Caco-2 (cell line): ENCODE results near the gene ATP13A2. TPM values are rescaled to one million over a fixed set of nuclear protein-coding genes. Genes with fewer than 3 reads are reported as not detected.

ENCODE experiments used
- BruUV-seq: library from RNA; stranded (reverse); fragments of 400-500 nt; replicated peaks from 2 replicates; lab custom pipeline; 2021; lab: Mats Ljungman, UMichigan
- CTCF ChIA-PET: fragments of 300-600 bp; sonication (Branson Sonifier 250); formaldehyde crosslinking; loops from one replicate; lab custom pipeline; 2022; ENCODE audit warnings: antibody characterized with exemption; lab: Charles Lee
- POLR2A ChIA-PET: fragments of 300-600 bp; sonication (Branson Sonifier 250); formaldehyde crosslinking; loops from one replicate; lab custom pipeline; 2022; ENCODE audit warnings: antibody characterized with exemption; lab: Charles Lee
- DNase-seq, 2 experiments: peaks; one replicate each; pipeline versions ENCODE4 v3.0.0 to v3.0.0-alpha.2; 2020 to 2022
- H3K27me3 ChIP-seq: replicated peaks from 2 replicates; pipeline ENCODE4 v1.6.0; 2011; ENCODE audit warnings: low read length; ENCODE audit not compliant: control insufficient read depth, insufficient read depth
- H3K36me3 ChIP-seq: 2 replicates; pipeline ENCODE4 v1.5.1; 2011; ENCODE audit warnings: low read length; ENCODE audit not compliant: control insufficient read depth, insufficient read depth
- H3K4me1 ChIP-seq: fragments of 250-450 bp; sonication (Bioruptor Pico); 2 replicates; pipeline ENCODE4 v1.5.1; 2020; ENCODE audit warnings: mild to moderate bottlenecking
- H3K4me3 ChIP-seq: 2 replicates; pipeline ENCODE4 v1.5.1; 2011; ENCODE audit warnings: low read depth, mild to moderate bottlenecking, control low read depth, low read length
- H3K9me3 ChIP-seq: fragments of 250-450 bp; sonication (Bioruptor Pico); 2 replicates; pipeline ENCODE4 v1.5.1; 2020; ENCODE audit warnings: mild to moderate bottlenecking, moderate library complexity
- H3K27ac Mint-ChIP-seq: one replicate; pipeline ENCODE4 v1.8.0; 2022; ENCODE audit warnings: mixed read lengths; ENCODE audit not compliant: unreplicated experiment
- H3K27me3 Mint-ChIP-seq: one replicate; pipeline ENCODE4 v1.8.0; 2022; ENCODE audit warnings: mixed read lengths; ENCODE audit not compliant: insufficient read depth, unreplicated experiment
- H3K36me3 Mint-ChIP-seq: one replicate; pipeline ENCODE4 v1.8.0; 2022; ENCODE audit warnings: mild to moderate bottlenecking, mixed read lengths; ENCODE audit not compliant: insufficient read depth, unreplicated experiment
- H3K4me1 Mint-ChIP-seq: one replicate; pipeline ENCODE4 v1.8.0; 2022; ENCODE audit warnings: low read depth, mixed read lengths; ENCODE audit not compliant: unreplicated experiment
- H3K4me3 Mint-ChIP-seq: one replicate; pipeline ENCODE4 v1.8.0; 2022; ENCODE audit warnings: mild to moderate bottlenecking, moderate library complexity, mixed read lengths; ENCODE audit not compliant: unreplicated experiment
- H3K9me3 Mint-ChIP-seq: one replicate; pipeline ENCODE4 v1.8.0; 2022; ENCODE audit warnings: mixed read lengths; ENCODE audit not compliant: unreplicated experiment
- CTCF ChIP-seq, 2 experiments: fragments of 200-600 bp in 1 of 2; IDR thresholded peaks; 1 replicate in 1 of 2; 2 replicates in 1 of 2; pipeline versions ENCODE4 v1.5.1 to v1.8.0; 2011 to 2022; ENCODE audit warnings: antibody characterized with exemption in 1 of 2, control low read depth in 1 of 2, inconsistent platforms in 1 of 2, low read depth in 1 of 2, low read length in 1 of 2, mild to moderate bottlenecking in 1 of 2, moderate library complexity in 1 of 2; ENCODE audit not compliant: insufficient read depth in 1 of 2, severe bottlenecking in 1 of 2, unreplicated experiment in 1 of 2
- intact Hi-C: fragments of 100-400 bp; cut with micrococcal nuclease; formaldehyde crosslinking; loops from one replicate; pipeline ENCODE4 v1.10.0; 2022; ENCODE audit not compliant: unreplicated experiment
- total RNA-seq: library from RNA; stranded (reverse); gene quantifications from 2 replicates; pipeline ENCODE4 v1.2.3, GENCODE V29; 2022

Gene ATP13A2
- total RNA-seq, 1 experiment from 2014 or later: 58.4 TPM

DNA sequence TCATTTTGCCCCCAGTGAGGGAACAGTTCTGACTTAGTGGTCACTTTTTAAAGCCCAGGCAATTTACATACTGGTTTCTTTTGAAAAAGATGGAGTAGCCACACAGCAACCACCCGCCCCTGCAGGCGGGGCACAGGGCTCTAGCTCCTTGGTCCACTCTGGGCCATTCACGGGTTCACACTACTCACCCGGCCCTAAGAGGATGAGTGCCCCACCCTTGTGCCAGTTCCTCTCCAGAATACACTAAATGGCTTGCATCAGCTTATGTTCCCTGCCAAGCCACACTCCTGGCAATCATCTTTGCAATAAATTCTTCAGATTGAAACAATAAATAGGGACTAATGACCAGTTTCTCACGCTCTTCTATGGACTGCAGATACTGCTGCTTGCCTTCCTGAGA lies 15.7 kb upstream of the ATP13A2 start:
- TF ChIP-seq CTCF (IDR thresholded peaks at IDR 0.05; ENCODE audit: insufficient read depth in 1 of 2, low read depth in 1 of 2, low read length in 1 of 2, severe bottlenecking in 1 of 2, unreplicated experiment in 1 of 2): no peak
- Mint-ChIP-seq H3K4me3 (no peak overlapping the region), H3K27me3 (no peaks in the 10 kb centered on the region), H3K36me3 (peaks cover 40% of the 10 kb centered on the region), H3K4me1 (no peaks in the 10 kb centered on the region), H3K27ac (no peak overlapping the region), H3K9me3 (no peaks in the 10 kb centered on the region)
- DNase-seq: no peak
- POLR2A ChIA-PET: no interaction called here
- Histone ChIP-seq H3K4me3 (no peak overlapping the region), H3K9me3 (no peaks in the 10 kb centered on the region), H3K36me3 (0 out of 2 replicates have a peak, but pooled peaks cover 1% of the 10 kb centered on the region), H3K27me3 (no peaks in the 10 kb centered on the region), H3K4me1 (no peaks in the 10 kb centered on the region)
- CTCF ChIA-PET: no interaction called here
- intact Hi-C loops: no loop called here
- no TSS peak for BruUV-seq

DNA sequence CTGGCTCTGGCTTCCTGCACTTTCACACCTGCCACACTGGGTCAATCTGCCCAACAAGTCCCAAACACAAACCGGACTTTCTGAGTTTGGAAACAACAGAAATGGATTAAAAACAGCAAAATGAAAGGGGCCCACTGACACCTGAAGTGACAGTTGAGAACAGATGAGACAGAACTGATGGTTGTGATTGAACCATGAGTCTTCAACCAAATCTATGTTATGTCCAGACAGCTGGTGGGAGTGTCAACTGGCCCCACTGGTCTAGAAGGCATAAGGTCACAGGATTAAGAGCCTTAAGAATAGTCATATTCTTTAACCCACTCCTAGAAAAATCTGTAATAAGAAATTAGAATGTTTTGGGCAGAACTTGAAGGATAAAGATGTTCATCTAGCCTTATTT lies 13.0 kb upstream of the ATP13A2 start:
- CTCF ChIA-PET: no interaction called here
- POLR2A ChIA-PET: no interaction called here
- no peaks in the 10 kb centered on the region for H3K4me1 Mint-ChIP-seq

GRCh38 chr1:17023573-17023972 lies 11.8 kb upstream of the ATP13A2 start:
- no peak for DNase-seq
- H3K4me1 ChIP-seq: no peaks in the 10 kb centered on the region
- H3K4me3 ChIP-seq: no peak overlapping the region
- no peak for TF ChIP-seq CTCF (IDR thresholded peaks at IDR 0.05; ENCODE audit: insufficient read depth in 1 of 2, low read depth in 1 of 2, low read length in 1 of 2, severe bottlenecking in 1 of 2, unreplicated experiment in 1 of 2)
- POLR2A ChIA-PET: no interaction called here
- peaks cover 1% of the 10 kb centered on the region for H3K36me3 ChIP-seq
- BruUV-seq: no TSS peak
- H3K36me3 Mint-ChIP-seq: peaks cover 49% of the 10 kb centered on the region
- H3K4me1 Mint-ChIP-seq: no peaks in the 10 kb centered on the region
- no peaks in the 10 kb centered on the region for H3K27me3 Mint-ChIP-seq
- no peaks in the 10 kb centered on the region for H3K9me3 Mint-ChIP-seq
- CTCF ChIA-PET: no interaction called here
- no peak overlapping the region for H3K4me3 Mint-ChIP-seq
- no peaks in the 10 kb centered on the region for H3K9me3 ChIP-seq
- no peaks in the 10 kb centered on the region for H3K27me3 ChIP-seq
- intact Hi-C loops: no loop called here
- no peak overlapping the region for H3K27ac Mint-ChIP-seq

More for the DNA sequence above, 13.0 kb upstream of the ATP13A2 start:
- no peak overlapping the region for H3K27ac Mint-ChIP-seq
- intact Hi-C loops: no loop called here
- no peak overlapping the region for H3K4me3 Mint-ChIP-seq
- Histone ChIP-seq H3K27me3 (no peaks in the 10 kb centered on the region), H3K4me1 (no peaks in the 10 kb centered on the region), H3K9me3 (no peaks in the 10 kb centered on the region), H3K36me3 (peaks cover 1% of the 10 kb centered on the region), H3K4me3 (no peak overlapping the region)
- no peak for TF ChIP-seq CTCF (IDR thresholded peaks at IDR 0.05; ENCODE audit: insufficient read depth in 1 of 2, low read depth in 1 of 2, low read length in 1 of 2, severe bottlenecking in 1 of 2, unreplicated experiment in 1 of 2)
- H3K9me3 Mint-ChIP-seq: no peaks in the 10 kb centered on the region
- H3K27me3 Mint-ChIP-seq: no peaks in the 10 kb centered on the region
- no TSS peak for BruUV-seq
- DNase-seq: no peak
- H3K36me3 Mint-ChIP-seq: peaks cover 49% of the 10 kb centered on the region
